HG03460 (cell line): Measurements from ENCODE around the gene SERINC5.

Experiments
- ATAC-seq: cut with Tn5 transposase; IDR thresholded peaks from one replicate; pipeline ENCODE4 v1.9.1; 2021; ENCODE audit not compliant: unreplicated experiment

Gene SERINC5

DNA sequence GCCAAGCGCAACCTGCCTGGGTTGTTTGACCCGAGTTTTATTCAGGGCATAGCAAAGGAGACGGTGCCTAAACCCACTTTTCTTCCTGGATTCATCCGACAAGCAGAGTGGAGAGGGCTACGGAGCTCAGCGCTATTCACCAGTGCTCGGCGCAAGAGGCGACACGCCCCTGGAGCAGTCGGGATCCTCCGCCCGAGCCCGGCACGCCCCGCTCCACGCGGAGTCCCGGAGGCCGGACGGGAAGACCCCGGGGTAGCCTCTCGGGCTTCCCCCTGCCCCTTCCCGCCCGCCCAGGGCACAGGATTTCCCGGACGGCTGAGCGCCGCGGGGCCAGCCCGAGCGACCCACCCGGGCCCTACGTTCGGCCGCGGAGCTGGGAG is 427 bp downstream of the SERINC5 start:
- peak; percentile 39 for ATAC-seq

DNA sequence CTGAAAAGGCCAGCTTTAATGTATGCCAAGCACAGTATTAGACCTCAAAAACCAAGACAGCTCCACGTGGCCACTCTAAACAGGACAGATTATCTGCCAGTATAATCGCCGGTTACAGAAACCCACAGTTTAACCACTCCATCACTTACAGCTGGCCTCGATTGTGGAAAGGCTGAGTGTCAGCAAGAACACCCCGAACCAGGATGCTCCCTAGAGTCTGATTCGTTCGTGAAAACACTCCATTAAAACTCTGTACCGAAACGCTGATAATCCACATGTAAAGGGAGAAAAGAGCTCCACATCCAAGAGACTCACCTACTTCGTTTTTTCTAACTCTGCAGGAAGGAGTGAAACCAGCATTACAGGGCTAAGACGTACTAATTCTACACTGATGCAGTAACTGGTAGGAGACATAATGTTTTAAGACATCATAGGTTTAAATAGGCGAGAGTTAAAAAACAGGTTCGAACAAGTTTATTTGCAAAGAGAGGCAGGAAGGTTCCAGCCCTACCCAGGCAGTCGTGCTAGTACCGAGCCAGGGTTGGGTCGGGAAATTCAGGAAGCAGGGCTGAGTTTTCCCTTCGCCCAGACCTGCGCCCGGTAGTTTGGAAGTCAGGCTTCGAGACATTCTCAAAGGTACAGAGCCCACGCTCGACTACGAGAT is 949 bp downstream of the SERINC5 start:
- no peak for ATAC-seq

- no peak for ATAC-seq
Measured at GRCh38 chr5:80251636-80252035, 4.2 kb downstream of the SERINC5 start.

DNA sequence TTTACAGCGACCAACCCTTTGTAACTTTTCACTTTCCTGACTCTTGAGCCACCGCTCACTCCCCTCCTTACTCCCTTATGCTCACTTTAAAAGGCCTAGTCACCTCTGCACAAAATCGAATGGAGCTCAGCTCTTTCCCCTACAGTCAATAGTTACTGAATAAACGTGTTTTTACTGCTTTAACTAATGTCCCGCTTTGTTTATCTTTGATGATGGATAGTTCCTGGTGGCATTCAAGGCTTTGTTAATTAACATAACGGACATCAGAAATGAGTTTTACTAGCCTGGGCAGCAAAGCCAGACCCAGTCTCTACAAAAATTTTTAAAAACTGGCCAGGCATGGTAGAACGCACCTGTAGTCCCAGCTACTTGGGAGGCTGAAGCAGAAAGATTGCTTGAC is 5.0 kb downstream of the SERINC5 start:
- no peak for ATAC-seq

- no peak for ATAC-seq
Measured at GRCh38 chr5:80249901-80250300, 5.9 kb downstream of the SERINC5 start.

DNA sequence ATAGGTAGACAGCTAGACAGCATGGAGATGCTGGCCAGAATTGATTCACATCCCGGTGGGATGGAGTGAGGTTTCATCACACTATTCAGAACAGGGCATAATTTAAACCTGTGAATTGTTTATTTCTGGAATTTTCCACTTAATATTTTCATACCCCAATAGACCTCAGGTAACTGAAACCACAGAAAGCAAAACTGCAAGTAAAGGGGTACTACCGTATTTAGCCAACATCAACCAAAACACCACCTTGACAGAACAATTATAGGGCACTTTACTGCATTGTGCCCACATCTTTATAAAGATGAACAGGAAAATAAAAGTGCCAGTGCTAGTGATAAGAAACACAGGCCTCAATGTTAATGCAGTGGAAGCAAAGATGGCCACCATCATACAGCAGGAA is 7.5 kb downstream of the SERINC5 start:
- no peak for ATAC-seq

GRCh38 chr5:80246995-80247729 is 8.7 kb downstream of the SERINC5 start:
- peak; percentile 86 for ATAC-seq

DNA sequence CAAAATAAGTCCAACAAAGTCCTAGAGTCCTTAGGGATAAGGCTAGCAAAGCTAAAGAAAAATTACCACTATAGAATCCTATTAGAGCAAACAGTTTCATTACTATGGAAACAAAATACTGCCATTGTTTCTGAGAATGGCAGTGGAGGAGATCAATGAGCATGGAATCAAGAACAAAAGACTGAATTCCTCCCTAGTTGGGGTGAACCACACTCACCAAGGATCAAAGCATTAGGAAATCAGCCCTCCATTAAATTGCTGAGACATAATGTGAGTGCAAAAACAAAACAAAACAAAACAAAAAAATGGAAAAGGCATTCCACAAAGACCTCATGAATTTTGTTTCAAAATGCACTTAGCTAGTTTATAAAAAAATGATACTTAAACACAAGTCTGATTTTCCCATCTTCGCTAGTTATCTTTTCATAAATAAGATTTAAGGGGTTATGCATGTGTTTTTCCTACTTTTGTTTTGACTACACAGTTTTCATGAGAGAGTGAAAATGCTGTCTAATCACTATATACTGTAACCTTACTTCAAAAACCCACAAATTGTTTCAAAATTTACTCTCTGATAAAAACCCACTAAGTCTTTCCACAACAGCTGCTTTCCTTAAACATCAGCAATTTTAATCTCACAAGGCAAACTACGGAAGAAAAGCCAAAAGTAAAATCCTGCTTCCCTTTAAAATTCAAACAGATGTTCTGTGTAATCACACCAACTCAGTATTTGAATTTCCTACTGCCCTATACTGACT is 9.7 kb downstream of the SERINC5 start:
- no peak for ATAC-seq

DNA sequence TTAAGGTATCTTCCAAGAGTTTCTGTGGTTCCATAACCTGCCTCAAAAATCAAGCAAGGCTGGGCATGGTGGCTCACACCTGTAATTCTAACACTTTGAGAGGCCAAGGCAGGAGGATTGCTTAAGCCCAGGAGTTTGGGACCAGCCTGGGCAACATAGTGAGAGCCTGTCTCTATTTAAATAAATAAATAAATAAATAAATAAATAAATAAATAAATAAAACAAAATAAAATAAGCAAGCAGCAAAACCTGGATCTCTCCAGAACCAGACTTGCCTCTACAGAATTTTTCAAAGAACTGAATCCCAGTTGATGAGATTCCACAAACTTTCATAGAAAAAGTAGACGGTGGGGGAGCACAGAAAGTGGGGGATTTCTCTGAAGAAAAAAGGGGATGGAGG is 12.3 kb downstream of the SERINC5 start:
- no peak for ATAC-seq

GRCh38 chr5:80242849-80243248 is 13.0 kb downstream of the SERINC5 start:
- ATAC-seq: no peak

GRCh38 chr5:80240368-80240986 is 15.4 kb downstream of the SERINC5 start:
- ATAC-seq: no peak

- no peak for ATAC-seq
Measured at GRCh38 chr5:80239680-80240367, 16.0 kb downstream of the SERINC5 start.

DNA sequence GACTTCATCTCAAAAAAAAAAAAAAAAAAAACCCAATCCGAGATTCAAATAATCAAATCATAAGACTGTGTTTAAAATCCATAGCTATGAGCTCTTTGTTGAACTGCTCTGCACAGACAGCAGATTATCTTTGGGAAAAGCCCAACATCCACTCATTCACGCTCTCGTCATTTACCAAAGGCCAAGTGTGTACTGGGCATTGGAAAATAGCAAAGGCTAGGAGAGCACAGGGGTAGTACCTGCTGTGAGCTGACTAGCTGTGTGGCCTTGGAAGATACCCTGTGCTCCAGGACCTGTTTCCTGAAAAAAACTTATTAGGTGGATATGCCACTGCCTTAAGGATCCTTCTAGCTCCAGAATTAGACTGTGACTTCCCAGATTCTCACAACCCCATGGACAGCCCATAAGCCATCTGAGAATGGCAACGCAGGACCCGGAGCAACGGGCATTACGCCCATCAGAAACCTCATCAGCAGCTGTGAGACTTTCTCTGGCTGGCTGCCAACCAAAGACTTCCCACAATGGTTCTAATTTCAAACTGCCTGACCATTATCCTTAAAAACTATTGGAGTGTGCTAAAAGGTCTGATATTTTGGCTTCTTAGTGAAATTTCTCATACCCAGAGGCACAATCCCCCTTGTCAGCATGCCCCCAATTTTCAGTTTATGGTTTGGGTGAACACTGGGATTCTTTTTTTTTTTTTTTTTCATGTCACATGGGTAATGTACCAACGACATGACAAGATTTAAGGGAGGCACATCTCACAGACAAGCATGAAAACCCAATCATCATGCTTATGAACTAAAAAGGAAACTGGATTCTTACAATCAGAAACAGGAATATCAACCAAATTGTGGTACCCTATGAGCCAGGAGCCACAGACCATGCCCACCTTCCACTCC is 16.8 kb downstream of the SERINC5 start:
- ATAC-seq: no peak

- no peak for ATAC-seq
Measured at GRCh38 chr5:80238097-80238496, 17.8 kb downstream of the SERINC5 start.

GRCh38 chr5:80237243-80237642 is 18.6 kb downstream of the SERINC5 start:
- no peak for ATAC-seq

DNA sequence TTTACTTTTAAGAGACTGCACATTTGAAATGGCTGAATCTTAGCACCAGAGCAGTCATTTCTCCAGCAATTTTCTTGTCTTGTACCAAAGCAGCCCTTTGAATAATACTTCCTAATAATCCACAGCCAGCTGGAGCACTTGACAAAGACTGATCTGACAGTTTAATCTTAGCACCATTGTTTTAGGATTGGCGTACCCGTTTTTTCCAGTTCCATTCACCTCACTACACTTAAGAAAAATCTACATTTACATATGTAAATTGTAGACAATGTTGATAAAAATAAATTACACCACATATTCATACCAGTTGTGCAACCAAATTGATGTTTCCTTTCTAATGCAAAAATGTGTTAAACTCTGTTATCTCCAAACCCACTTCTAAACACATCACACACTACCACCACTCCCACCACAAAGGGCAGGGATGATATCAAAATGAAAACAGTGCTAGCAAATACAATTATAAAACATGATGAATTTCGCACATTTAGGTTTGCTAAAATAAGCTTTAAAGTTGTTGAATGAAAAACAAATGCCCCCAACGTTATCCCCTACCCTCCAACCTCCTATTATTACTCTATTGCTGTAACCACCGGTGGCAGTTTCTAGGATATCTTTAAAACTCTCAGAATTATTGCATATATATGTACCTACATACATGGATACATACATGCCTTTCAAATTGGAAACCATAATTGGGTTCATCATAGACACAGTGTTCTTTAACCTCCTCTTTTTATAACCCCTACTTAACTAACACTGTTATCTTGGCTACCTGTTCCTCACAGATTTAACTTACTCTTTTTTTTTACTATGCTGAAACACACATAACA is 21.5 kb downstream of the SERINC5 start:
- ATAC-seq: no peak

DNA sequence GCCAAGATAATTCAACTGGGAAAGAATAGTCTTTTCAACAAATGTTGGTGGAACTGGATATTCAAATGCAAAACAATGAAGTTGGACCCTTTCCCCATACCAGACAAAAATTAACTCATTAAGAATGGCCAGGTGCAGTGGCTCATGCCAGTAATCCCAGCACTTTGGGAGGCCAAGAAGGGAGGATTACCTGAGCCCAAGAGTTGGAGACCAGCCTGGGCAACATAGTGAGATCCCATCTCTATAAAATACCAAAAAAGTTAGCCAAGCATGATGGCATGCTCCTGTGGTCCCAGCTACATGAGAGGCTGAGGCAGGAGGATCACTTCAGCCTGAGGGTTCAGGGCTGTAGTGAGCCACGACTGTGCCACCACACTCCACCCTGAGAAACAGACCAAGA is 24.2 kb downstream of the SERINC5 start:
- no peak for ATAC-seq

DNA sequence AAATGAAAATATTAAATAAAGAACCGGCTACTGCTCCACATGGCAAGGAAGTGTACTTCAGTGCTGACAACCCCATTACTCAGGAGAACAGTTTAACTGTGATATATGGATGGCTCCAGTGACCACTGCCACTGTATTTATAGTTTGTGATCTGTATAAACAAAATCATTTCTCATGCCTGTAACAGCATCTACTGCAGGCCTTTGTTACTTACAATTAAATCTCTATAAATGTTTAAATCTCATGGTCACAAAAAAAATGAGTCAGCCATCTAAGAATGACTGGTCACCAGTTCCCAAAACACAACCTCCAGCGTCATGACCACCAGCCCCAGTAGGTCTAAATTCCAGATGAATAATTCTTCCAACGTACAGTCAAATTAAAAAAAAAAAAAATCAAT is 24.6 kb downstream of the SERINC5 start:
- no peak for ATAC-seq
